ENCODE measurements around the gene PDE10A.

GRCh38 chr6:165684333-165684732 lies 21.3 kb upstream of the PDE10A start:
- TF ChIP-seq CTCF (IDR thresholded peaks at IDR 0.05) (no peak), POLR2A (IDR thresholded peaks at IDR 0.05) (no peak)
